GM04504 (cell line): Measurements from ENCODE around the gene ZC3H12C.
A peak's percentile ranks its signal among the peaks of the same experiment; 100 is the strongest.

Experiments used
- DNase-seq: peaks from one replicate; pipeline ENCODE4 v3.0.0-alpha.2; 2012; ENCODE audit warnings: low read depth

The ZC3H12C gene

DNA sequence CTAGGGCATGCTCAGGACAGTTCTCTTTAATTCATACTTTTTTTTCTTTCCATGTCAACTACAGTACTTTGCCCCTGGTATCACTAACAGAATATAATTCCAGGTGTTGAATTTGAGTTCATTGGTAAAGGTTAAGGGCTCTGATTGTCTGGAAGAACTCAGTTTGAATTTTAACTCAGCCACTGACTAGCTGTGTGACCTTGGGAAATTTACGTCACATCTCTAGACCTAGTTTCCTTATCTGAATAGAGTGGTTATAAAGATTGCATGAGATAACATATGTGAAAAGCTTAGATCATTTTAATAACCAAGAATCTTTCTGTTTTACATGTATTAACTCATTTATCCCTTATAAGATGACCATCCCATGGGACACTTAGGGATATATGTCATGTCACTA, 15.8 kb upstream of the ZC3H12C start:
- DNase-seq = no peak

GRCh38 chr11:110077831-110078325, 15.3 kb upstream of the ZC3H12C start:
- DNase-seq = peak; percentile 60

DNA sequence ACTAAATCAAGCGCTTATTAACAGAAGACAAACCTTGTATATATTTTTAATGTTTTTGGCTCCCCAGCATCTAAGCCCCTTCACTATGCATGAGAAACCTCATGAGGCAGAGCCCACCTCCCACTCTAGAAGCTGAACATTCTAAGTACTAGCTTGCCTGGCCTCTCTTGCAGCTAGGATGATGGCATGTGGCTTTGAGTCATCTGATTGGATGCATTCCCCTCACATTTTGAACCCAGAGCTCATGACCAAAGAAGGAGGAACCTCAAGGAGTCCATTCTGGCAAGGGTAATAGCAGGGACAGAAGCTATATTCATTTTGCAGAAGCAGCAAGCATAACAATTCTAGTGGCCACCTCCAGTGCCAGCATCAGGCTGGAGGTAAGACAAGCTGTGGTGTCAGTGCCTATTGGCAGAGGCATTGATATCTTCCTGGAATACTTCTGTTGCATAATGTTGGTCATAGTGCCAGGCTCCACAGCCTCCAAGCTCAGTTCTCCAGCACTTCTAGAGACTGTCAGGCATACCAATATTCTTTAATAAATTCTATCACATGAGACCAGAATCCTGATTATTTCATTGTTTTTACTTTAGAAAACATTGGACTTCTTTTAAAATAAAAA, 14.2 kb upstream of the ZC3H12C start:
- DNase-seq = no peak

DNA sequence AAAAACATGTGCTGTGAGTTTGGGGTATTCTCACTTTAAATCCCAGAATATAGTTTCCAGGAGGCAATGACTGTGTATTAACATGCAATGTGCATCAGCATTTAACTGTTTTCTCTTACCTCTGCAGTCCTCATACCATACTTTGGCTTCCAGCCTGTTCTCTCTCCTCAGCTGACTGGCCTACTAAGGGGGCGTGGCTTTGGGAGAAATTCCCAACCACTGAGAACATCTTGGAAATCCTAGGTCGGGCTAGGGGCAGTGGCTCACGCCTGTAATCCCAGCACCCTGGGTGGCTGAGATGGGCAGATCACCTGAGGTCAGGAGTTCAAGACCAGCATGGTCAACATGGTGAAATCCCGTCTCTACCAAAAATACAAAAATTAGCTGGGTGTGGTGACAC, 13.5 kb upstream of the ZC3H12C start:
- DNase-seq = no peak

DNA sequence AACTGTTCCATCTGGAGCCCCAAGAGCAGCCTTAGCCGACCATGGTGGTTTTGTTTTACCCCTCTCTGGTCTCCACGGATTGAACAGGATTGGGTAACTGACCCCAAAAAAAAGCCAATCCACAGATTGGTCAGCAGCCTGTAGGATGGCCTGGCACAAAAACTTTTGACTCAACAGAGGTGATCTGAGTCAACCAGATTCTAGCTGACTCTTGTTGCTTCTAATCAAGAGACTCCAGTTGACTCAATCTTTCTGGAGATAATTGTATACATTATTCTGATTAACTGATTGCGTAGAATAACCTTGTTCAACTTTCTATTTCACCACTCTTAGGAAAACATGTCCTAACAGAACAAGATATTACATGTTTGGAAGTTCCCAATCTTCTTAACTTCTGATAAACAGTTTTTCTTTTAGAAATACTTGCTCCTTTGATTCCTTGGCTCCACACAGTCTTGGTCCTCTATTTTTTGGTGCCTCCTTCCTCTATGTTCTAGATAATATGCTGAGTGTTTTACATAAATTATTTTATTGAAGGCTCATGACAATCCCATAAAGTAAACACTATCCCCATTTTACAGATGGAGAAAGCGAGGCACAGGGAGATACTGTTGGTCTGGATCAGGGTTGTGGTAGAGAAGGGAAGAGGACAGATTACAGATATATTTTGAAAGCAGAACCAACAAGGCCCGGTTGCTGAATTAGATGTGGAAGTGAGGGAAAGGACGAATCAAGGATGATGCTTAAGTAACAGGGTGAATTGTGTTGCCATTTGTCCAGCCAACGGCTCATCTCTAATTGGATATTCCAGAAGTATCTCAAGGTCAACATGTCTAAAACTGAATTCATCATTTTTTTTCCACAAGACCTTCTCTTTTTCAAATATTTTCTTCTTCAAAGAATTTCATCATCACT, 11.5 kb upstream of the ZC3H12C start:
- no peak for DNase-seq

DNA sequence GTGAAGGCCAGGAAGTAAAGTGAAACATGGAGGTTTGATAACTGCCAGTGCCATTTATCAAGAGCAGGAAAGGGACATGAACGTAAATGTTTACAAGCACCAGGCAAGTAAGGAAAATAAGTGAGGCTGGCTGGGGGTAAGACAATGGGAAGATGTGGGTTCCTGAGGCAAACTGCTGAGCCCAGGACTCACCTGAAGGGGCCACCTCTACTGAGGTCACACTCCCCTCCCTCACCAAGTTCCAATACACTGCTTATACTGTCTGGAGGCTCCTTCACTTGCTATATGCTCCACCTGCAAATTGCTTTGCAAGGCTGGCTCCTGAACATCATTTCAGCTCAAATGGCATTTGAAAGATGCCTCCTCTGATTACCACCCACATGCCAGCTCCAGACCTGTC, 10.3 kb upstream of the ZC3H12C start:
- DNase-seq = no peak

- no peak for DNase-seq
Observed at GRCh38 chr11:110085255-110085838, 7.8 kb upstream of the ZC3H12C start.

DNA sequence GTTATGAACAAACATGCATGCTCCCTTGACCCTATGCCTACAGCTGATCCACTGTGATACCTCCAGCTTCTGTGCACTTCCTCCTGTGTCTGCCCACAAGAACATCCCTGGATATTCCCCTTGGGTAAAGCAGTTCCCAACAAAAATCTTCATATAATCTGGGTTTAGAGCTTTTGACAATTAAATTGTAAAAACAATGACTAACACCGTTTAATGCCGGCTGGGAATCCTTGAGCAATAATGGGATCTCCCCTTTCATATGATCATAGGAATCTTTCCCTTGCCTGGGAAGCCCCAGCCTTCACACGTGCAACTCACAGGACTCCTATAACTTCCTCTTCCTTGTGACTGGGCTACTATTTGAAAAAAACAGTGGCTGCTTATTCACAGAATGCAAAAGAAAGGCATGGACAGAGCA, 6.3 kb upstream of the ZC3H12C start:
- peak; percentile 65 for DNase-seq

- DNase-seq = peak; percentile 27
Observed at GRCh38 chr11:110087812-110088534, 5.2 kb upstream of the ZC3H12C start.

DNA sequence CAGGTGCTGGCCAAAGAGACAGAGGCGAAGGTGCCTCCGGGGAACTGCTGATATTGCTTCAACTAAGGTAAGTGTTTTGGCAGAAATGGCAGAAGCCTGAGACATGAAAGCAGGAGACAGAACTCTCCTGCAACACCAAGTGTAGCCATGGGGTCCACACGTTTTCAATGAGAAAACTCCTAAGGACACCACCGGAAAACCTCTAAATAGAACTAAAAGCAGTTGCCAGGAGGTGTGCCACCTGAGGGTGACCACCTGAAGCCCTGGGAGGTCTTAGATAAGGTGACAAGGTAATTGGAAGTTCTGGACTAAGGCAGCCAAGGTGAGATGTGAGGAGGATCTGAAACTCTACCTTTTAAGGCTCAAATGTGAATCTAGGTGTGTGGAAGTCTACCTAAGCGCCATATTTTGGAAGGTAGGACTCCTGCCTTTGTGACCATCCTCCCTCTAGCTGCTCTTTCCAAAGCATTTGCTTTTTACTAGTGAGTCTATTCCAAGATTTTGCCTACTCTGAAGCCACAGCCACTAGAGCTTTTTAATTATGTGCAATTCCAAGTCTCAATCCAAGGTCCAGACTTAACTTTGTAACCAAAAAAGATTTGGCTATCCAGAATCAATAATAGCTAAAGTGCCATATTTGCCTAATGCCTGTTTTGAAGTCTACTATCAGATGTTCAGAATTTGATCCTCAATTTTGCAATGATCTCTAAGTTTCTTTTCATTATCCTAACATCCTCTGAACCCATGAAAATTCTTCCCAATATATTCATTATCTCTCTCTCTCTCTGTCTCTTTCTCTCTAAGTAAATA, 4.5 kb upstream of the ZC3H12C start:
- DNase-seq = no peak

GRCh38 chr11:110089617-110090282, 3.4 kb upstream of the ZC3H12C start:
- DNase-seq = no peak

- no peak for DNase-seq
Observed at GRCh38 chr11:110090466-110091026, 2.6 kb upstream of the ZC3H12C start.

- no peak for DNase-seq
Observed at GRCh38 chr11:110092111-110092514, 1.1 kb upstream of the ZC3H12C start.

GRCh38 chr11:110093407-110094297, 460 bp downstream of the ZC3H12C start:
- DNase-seq = peak; percentile 42

DNA sequence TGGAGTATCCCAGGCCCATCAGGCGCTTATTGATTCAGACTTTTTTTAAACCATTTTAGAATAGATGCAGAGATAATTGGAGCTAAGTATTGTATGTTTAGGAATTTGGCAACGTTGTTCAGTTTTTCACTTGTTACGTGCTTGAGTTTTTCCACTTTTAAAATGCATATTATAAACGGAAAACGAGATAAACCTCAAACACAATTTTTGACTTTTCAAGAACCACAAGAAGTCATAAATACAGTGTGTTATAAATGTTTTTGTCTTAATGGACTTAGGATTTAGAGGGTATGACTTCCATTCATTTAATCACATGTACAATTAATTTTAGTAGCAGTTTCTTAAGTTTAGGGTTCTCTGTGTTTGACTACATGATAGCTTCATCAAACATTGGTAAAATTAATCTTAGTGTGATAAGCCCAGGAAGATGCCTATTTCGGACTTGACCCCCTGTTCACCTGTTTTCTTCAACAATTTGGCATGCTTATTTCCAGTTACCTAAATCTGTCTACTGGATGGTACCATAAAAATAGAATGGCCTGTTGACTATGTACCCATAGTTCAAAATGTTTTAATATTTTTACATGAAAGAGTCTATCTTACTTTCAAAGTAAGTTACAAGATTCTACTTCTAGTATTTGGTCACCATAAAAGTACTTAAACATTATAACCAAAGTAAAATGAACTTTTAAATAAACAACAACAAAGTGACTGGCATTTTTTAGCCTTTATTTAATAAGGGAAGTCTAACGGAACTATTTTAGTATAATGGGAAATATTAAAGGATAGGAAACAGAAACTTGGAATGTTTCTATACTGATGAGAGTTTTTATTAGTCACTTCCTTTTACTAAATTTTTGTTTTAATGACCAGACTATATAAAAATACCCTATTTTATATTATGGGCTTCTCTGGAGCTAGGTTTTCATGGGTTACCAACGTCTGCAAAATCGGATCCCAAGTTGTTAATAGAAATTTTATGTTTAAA, 1.4 kb downstream of the ZC3H12C start:
- no peak for DNase-seq

GRCh38 chr11:110095554-110095953, 2.4 kb downstream of the ZC3H12C start:
- no peak for DNase-seq

DNA sequence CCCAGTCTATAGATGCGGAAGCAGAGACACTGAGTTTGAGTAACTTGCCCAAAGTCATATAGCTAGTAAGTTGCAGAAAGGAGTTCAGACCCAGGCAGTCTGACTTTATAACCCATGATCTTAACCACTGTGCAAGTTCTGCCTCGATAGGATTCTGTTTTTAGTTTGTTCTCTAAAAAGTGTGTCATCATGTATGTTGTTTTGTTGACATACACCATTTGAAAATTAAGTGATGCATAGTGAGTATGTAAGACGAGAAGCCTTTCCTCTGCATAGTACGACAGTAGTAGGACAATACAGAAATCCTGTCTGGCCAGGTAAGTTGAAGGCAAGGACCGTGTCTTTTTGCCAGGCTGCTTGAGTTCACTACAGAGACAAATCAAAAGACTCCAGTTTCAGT, 3.3 kb downstream of the ZC3H12C start:
- no peak for DNase-seq

GRCh38 chr11:110097459-110098012, 4.3 kb downstream of the ZC3H12C start:
- no peak for DNase-seq
